GM12874 (cell line): ENCODE data around the gene XRCC5.

Source experiments
- CTCF ChIP-seq: IDR thresholded peaks from 2 replicates; pipeline ENCODE4 v1.5.1; 2011; ENCODE audit warnings: low read depth, mild to moderate bottlenecking, control low read depth, low read length, moderate library complexity; ENCODE audit not compliant: insufficient read depth

Gene XRCC5

GRCh38 chr2:216163518-216163917 is 54.4 kb downstream of the XRCC5 start:
- no peak for TF ChIP-seq CTCF

GRCh38 chr2:216164087-216164486 is 54.9 kb downstream of the XRCC5 start:
- no peak for TF ChIP-seq CTCF

GRCh38 chr2:216164576-216164975 is 55.4 kb downstream of the XRCC5 start:
- no peak for TF ChIP-seq CTCF

GRCh38 chr2:216165711-216166110 is 56.6 kb downstream of the XRCC5 start:
- TF ChIP-seq CTCF: no peak

- no peak for TF ChIP-seq CTCF
Measured at GRCh38 chr2:216169087-216169486, 59.9 kb downstream of the XRCC5 start.

GRCh38 chr2:216170076-216170763 is 61.1 kb downstream of the XRCC5 start:
- no peak for TF ChIP-seq CTCF

GRCh38 chr2:216171011-216171410 is 61.9 kb downstream of the XRCC5 start:
- TF ChIP-seq CTCF: no peak
